Nucleus accumbens (tissue), 56 donors: Measurements from ENCODE around the gene CHIT1.

Experiments
- DNase-seq, 56 donors: peaks; one replicate each; lab custom pipeline; 2025; lab: John Stamatoyannopoulos, UW

The CHIT1 gene

DNA sequence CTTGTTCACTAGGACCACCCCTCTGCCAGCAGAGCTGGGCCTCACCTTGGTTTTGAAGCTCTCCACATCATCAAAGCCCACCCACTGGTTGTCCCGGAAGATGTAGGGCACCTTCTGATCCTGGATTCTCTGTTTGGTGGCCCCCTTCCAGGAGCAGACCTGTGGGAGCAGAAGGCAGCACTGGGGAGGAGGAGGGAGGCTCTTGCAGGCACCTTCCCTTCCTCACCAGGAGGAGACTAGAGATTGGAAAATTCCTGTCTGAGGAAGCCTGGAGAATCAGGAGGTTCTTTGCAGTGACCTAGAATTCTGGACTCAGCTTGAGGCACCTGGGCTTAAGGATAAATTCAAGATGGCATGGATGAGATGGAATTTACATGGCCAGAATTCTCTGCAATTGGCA lies 10.3 kb downstream of the CHIT1 start:
- DNase-seq: no peak

- DNase-seq: no peak
Measured at GRCh38 chr1:203217668-203218067, 11.8 kb downstream of the CHIT1 start.

- DNase-seq: no peak
Measured at GRCh38 chr1:203217139-203217655, 12.3 kb downstream of the CHIT1 start.

DNA sequence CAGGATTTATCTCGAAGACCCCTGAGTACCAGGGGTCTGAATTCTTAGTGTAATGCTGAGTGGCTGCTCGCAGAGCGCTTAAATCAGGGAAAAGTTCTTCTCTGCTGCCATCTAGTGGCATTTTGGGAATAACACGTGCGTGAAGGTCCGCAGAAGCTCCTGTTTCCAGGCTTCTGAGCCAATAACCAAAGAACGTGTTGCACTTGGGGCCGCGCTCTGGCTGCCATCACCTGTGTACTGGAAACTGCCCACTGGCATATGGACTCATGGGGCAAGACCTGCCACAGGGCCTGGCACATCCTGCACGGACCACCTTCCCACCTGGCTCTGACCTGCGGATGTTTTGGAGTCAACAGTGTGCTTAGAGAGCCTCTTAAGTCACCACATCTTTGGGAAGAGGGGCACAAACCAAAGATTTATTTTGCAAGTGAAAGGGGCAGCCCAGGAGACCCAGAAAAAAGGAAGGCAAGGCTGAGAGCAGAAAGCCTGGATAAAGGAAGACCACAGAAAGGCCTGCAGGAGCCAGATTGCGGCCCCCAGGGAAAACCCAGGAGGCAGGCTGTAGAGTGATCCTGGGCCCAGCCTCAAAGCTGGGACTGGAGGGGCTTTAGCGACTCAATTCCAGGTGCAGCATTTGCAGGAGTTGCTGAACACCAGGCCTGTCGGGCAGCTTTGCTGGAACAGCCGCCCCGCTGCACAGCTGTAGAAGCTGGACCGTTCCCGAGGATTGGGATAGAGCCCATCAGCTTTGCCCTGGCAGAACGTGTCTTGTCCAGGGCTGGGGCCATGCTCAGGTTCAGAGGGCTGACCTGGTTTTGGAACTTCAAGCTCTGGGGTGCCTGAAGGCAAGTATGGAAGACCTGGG lies 13.0 kb downstream of the CHIT1 start:
- peak in 48 of 56 donors; percentile 13 to 81 (median 40) for DNase-seq

DNA sequence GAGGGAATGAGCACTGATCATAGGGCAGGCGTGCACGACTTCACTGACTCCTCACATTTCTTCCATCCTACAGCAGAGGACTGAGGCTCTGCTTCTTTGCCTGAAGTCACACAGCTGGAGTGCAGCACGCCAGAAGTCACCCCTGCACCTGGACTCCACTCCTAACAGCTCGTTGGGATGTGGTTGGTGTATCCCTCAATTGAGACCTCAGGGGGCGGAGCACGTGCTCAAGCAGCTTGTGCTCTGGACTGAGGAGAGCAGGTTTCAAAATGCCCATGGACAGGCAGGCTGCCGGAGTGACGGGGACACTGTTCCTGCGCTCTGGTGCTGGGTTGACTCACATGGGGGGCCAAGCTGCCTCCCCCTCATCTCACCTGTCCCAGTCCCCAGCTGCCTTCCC lies 13.9 kb downstream of the CHIT1 start:
- DNase-seq: no peak

GRCh38 chr1:203214871-203215270 lies 14.6 kb downstream of the CHIT1 start:
- no peak for DNase-seq

DNA sequence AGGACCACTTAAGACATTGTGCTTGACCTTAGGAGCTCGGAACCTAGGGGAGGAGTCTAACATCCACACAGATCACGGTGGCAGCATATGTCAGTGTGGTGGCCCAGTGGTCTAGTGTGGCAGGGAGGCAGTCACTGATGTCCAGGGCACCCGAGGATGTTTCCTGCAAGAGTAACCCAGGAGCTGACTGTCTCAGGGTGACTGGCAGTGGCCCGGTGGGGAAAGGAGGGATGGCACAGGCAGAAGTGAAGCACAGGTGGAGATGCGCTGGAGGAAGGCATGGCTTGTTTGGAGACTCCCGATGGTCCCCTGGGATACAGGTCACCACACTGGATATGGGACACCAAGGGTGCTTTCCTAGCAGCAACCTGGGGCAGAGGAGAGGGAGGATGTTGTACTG lies 16.3 kb downstream of the CHIT1 start:
- no peak for DNase-seq

- DNase-seq: no peak
Measured at GRCh38 chr1:203211812-203212211, 17.7 kb downstream of the CHIT1 start.

DNA sequence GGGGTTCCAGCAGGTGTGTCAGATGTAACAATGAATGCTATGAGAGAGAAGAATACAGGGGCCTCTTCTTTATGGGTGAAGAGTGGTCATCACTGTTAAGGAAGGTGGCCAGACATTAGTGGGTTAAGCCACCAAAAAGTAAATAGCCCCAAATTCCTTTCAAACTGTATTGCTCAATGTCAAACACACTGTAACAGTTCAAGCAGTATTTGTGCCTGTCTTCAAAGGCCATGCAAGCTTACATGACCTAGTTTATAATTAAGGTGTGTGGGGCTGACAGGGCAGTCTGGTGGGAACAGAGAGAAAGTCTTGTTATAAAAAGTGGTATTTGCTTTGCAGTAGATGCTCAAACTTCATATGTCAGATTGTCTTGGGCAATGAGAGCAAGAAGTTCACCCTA lies 18.5 kb downstream of the CHIT1 start:
- no peak for DNase-seq

DNA sequence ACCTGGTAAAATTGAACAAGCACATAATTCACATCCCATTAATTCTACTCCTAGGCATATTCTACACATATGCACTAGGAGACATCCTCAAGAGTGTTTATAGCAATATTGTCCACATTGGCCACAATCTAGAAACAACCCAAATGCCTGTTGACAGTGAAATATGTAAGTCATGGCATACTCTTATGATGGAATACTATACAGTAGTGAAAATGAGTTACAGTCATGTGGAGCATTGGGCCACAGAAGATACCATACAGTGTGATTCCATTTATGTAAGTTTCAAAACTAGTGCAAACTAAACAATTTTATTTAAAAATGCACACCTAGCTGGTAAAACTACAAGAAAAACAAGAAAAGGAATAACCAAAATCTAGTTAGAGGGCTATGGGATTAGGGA lies 19.1 kb downstream of the CHIT1 start:
- DNase-seq: no peak

DNA sequence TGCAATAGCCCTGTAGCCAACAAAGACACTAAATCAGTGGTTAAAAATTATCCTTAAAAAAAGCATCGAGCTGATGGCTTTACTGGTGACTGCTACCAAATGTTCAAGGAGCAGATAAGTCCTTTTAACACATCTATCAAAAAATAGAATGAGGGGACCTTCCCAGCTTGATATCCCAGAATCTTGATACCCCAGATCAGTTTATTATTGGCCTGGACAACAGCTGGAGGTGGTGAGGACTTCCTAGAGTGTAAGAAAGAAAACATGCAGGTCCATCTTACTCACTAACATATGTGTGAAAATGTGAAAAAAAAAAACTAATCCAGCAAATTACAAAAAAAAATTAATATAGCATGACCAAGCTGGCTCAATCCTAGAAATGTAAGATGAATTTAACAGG lies 21.3 kb downstream of the CHIT1 start:
- DNase-seq: no peak

- no peak for DNase-seq
Measured at GRCh38 chr1:203207751-203208150, 21.7 kb downstream of the CHIT1 start.

- no peak for DNase-seq
Measured at GRCh38 chr1:203206129-203206687, 23.3 kb downstream of the CHIT1 start.

DNA sequence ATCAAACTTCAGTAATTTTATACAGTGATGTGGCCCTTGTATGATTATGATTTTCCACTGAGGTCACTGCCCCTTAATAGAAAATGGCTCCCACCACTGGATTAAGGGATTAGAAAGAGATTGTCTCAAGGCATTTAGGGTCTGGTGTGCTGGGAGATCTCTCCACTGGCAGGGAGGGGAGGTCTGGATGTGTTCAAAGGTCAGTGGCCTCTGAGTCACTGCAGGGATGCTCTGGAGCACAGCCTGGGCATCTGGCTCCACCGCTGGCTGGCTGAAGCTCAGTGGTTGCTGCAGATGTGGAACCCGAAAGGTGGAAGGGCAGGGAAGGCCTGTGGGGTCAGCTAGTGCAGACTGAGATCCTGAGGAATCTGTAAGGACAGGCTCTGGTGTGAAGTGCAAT lies 24.7 kb downstream of the CHIT1 start:
- DNase-seq: no peak

DNA sequence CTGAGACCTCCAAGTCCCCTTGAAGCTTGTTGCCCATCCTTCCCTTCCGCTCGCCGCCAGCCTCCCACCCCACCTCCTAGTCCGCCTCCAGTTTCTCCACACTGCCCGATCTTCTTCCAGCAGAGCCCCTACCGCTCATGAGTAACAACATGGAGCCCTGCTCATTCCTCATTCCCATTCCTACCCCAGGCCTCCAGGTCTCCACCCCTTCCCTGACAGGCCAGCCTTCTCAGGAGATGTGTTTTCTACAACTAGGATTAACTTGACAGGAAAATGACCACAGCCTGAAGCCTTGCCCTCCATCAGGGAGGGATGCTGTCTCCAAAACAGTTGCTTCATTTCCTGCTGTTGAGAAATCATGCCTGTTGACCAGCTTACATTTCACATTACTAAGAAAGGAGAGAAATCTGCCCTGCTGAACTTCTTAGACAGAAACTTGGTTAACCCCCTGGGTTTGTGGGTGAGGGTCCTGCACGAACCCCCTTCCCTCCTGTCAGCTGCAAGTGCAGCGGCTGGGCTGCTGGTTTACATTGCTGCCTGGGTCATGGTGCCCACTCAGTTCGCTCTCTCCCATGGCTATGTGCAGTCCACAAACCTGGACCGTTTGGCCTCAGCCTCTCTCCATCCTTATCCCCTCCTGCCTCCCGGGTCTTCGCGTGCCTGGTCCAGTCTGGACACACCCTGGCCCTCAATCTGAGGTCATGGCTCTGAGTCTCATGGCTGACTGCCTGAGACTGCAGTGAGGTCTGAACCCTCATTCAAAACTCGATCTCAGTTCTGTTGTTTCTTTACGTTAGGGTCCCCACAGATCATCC lies 26.8 kb downstream of the CHIT1 start:
- DNase-seq: peak in 5 of 56 donors; percentile 12 to 35 (median 26)

DNA sequence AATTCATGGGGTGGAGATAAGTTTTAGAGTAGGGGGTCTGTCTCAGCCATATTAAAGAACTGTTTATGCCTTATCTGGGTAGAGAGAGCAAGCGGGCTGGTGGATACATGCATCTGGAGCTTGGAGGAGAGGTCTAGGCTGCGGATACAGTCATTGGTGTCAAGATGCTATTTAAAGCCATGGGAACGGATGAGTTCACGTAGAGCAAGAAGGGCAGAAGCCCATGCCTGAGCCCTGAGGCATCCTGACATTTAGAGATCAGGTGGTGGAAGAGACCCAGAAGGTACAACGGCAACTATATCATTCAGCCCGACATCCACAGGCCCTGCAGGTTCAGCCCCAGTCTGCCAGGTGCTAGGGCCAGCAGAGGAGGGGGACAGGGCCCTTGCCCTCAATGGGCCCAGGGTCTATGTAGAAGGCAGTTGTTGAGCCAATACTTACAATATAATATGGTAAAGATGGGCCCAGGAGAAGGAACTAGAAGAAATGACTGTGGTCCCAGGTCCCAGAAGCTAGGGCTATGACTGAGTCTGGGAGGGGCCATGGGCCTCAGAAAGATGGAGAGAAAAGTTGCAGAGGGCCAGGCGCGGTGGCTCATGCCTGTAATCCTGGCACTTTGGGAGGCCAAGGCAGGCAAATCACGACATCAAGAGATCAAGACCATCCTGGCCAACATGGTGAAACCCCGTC lies 27.8 kb downstream of the CHIT1 start:
- no peak for DNase-seq

DNA sequence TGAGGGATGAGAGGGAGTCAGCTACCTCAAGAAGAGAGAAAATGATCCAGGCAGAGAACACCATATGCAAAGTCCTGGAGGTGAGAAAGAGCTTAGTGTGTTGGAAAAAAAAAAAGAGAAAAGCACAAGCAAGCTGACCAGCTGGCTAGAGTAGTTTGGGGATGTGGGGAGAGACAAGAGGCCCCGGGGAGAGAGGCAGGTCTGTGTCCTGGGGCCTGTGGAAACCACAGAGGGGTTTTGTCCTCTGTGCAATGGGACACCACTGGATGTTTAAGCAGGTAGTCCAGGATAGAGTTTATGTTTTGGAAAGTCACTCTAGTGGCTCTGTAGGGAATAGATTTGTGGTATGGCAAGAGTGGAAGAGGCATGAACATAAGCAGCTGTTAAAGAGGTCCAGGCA lies 28.6 kb downstream of the CHIT1 start:
- no peak for DNase-seq

GRCh38 chr1:203199816-203200571 lies 29.5 kb downstream of the CHIT1 start:
- DNase-seq: no peak

GRCh38 chr1:203199481-203199815 lies 30.0 kb downstream of the CHIT1 start:
- no peak for DNase-seq

DNA sequence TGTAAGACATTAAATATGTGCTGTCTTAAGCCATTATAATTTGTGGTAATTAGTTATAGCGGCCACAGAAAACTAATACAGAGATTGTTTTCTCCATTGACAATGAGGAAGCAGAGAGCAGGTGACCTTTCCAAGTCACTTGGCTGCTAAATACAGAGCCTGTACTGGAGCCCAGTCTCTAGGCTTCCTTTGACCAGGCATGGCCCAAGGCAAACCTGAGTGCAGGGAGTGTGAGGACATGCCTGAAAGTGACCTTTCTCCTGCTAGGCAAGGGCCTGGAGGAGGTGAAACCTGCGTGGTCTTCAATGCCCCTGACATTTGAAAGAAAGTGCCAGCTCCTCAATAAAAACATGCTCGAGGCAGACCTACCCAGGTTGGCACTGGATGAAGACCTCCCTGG lies 30.5 kb downstream of the CHIT1 start:
- DNase-seq: no peak
